HG02588 (cell line): Measurements from ENCODE around the gene CYB561D2.
A peak's percentile ranks its signal among the peaks of the same experiment; 100 is the strongest.

Experiments used
- ATAC-seq: cut with Tn5 transposase; IDR thresholded peaks from one replicate; pipeline ENCODE4 v1.9.1; 2021; ENCODE audit warnings: mild to moderate bottlenecking, moderate library complexity; ENCODE audit not compliant: unreplicated experiment

Gene CYB561D2

DNA sequence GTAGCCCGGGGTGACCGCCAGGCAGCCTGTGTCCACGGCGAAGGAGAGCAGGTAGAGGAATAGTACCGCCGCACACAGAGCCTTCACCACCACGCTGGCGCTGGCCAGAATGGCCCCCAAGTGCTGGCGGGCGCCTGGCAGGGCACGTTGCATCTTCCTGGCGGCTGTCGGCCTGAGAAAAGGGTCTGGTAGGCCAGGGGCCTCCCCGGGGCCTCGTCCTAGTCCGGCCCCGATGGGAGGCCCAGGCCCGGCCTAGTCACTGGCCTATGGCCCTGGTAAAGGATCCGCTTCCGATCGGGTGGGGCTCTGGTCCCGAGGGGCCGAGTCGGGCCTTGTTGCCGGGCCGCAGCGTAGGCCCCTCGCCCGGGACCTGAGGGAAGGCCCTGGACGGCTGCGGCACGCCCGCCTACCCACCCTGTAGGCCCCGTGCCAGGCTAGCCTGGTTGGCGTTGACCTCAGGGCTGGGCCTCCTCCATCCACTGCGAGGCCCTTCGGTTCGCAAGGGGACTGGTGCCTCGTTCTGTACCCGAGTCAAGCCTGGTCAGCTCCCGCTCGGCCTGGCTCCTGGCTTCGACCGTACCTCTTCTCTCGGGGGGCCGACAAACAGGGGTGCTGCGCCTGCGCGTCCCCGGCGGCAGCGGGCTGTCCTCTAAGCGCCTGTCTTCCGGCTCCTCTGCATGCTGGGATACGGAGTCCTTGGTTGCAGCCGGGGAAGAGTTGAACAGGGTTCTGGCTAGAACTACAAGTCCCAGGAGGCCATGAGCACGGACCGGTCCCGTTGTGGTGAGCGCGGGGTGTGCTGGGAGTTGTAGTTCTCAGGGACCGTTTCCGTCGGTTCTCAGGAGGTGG, 8.5 kb downstream of the CYB561D2 start, which contains the start of gene TMEM115:
Gene TMEM115, minus strand, starts transcription at position 611 of the 849 bp plus-strand sequence. Its CDS starts 458 bp downstream, at position 153.
- ATAC-seq = peak; percentile 95

- ATAC-seq = peak; percentile 14
These were observed 9.1 kb downstream of the CYB561D2 start for GRCh38 chr3:50359760-50360110.

- ATAC-seq = peak; percentile 3
These were observed 14.0 kb downstream of the CYB561D2 start for GRCh38 chr3:50364573-50365079.

DNA sequence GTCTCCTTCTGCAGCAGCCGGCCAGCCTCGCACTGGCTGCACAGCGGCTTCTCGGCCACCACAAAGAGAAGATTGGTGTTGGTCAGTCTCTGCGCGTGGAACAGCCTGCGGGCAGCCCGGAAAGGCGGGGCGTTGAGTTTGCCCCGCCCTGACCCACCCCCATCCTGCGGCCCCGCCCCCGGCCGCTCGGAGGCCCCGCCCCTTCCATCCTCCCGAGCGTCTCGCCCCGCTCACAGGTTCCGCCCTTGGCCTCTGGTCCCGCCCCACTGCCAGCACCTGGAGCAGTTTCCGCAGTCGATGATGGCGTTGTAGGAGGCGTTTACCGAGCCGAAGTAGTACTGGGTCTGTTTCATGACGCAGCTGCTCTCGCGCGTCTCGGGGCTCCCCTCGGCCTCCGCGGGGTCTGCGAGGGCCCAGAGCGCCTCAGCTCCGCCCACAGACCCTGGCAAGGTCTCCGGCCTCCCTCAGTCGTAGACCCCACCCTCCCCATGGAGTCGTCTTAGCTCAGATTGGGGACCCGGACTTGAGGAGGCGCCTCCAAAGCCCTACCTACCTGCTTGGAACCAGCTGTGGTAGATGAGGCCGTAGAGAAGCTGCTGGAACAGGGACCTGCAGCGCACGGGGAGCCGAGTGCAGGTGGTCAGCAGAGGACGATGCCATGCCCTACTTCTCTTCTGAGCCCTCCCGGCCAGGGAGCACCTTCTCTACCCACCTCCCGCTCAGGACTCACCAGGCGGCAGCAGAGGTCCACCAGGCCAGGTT, 14.6 kb downstream of the CYB561D2 start:
- ATAC-seq = peak; percentile 80

GRCh38 chr3:50365842-50366220, 15.2 kb downstream of the CYB561D2 start:
- no peak for ATAC-seq

DNA sequence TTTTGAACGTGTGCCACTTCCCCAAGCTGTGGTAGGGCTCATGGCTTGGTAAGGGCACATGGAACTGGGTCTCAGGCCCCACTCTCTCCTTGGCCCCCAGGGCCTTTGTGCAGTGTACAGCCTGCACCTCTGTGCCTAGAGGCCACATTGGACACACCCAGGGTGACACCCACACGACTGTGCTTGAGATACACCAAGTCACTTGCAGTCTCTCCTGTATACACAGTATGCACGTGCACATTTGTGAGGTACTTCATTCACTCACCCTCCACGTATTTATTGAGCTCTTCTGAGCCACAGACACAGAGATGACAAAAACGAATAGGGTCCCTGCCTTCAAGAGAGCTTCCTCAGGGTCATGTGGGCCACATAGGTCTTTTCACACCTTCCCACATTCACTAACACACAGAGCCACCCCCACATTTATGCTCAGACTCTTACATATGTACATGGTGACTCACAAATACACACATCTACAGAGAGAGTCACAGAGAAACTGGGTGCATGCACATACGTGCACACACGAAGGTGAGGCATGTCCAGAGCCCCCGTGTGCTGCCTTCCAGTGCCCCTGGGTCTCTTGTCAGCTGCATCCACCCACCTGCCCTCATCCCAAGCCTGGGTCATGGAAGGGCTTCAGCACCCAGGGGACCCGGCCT, 18.5 kb downstream of the CYB561D2 start:
- no peak for ATAC-seq

DNA sequence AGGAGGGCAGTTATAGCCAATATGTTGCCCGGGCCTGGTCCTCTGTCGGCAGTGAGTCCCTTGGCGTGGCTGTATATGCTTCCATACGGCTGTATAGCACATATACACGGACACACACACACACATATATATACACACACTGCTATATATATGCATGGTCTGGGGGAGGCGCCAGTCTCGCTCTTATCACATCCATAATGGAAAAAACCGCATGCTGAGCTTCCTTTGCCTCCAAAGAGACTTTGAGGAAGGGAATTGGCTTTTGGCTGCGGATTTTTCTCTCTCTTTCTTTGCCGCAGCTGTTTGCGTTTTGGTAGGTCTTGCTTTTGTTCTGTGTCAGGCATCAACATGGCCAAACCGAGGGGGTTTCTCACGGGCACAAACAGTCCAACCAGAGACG, 19.9 kb downstream of the CYB561D2 start:
- ATAC-seq = no peak

GRCh38 chr3:50371133-50371685, 20.5 kb downstream of the CYB561D2 start:
- ATAC-seq = no peak

- ATAC-seq = no peak
These were observed 21.7 kb downstream of the CYB561D2 start for GRCh38 chr3:50372349-50372748.

DNA sequence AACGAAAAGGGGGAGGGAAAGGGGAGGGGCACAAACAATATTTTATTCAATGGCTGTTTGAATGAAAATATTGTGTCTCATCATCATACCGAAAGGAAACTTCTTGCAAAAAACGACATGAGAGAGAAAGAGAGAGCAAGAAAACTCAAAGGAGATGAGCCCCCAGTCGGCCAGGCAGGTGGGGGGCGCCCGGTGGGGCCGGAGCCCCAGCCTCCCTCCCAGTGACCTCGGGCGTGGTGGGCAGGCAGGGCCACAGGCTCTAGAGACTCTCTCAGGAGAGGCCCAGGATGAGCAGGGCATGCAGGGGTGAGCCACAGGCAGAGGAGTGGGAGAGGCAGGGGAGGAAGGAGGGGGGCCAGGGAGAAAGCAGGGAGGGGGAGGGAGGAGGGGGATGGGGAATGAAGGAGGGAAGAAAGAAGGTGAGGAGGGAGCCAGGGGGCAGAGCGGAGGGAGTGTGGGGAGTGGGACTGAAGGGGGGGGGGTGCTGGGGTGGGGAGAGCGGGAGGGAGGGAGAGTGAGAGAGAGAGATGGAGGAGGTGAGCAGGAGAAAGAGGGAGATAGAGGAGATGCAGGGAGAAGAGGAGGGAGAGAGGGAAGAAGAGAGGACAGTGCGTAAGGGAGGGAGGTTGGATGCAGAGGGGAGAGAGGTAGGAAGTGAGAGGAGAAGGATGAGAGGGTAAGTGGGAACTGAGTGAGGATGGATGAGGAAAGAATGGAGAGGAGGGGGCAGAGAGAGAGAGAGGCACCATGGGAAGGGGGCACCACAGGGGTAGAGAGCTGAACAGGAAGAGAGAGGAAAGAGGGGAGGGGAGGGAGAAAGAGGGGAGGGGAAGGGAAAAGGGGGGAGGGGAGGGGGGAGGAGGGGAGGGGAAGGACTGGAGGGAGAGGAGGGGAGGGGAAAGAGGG, 22.7 kb downstream of the CYB561D2 start:
- no peak for ATAC-seq

GRCh38 chr3:50374363-50375257, 23.9 kb downstream of the CYB561D2 start:
- no peak for ATAC-seq

DNA sequence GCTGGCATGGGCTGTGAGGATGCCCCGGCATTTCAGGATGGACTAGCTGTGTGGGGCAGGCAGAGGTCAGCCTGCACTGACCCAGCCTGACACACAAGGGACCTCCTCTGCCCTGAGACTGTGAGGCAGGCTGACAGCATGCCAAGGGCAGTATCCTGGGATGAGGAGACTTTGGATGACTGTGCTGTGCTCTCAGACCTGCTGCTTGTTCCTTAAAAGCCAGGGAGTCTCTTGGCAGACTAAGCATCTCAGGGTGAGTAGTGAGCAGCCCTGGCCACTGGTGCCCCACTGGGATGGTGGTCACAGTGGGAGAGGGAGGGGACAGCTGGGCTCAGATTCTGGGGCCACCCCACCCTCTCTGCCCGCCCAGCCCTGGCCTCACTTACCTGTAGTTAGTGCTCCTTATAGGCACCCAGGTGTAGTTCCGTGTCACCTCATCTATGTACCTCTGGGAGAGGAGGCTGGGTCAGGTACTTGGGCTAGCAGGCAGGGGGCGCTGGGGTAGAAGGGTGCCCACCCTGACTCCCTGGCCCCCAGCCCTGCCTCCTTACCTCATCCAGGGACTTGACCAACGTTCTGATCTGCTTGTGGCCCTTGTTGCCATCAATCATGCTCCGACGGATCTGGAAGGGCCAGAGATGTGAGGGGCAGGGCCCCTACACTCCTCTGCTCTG, 24.7 kb downstream of the CYB561D2 start:
- ATAC-seq = no peak

GRCh38 chr3:50378024-50378423, 27.4 kb downstream of the CYB561D2 start:
- ATAC-seq = no peak

- ATAC-seq = no peak
These were observed 28.1 kb downstream of the CYB561D2 start for GRCh38 chr3:50378757-50379156.

DNA sequence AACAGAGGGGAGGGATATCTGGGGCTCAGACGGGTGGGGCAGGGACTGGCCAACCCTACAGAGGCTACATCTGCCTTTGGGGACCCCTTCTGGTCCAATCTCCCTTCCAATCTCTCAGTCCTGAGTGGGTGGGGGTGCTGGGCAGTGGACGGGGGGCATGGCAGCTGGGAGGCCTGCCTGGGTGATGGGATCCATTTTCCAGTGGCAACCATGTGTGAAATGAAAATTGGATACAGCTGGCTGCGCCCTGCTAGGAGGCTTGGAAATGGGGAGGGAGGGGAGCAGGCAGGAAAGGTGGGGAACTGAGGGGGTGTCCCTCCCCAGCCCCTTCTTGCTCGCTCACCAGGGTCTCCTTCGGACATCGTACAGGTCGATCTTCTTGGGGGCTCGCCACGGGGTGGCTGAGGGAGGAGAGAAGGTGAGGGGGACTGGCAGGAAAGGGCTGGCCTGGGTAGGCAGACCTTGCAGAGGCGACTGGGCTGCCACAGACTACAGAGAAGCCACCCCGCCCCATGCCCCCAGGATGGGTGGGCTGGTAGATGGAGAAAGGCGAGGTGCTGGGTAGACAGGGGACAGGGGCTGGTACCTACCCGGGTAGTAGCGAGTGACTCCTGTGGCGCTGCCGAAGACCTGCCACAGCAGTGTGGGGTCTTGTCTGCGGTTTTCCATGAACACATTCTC, 29.9 kb downstream of the CYB561D2 start:
- no peak for ATAC-seq

- ATAC-seq = no peak
These were observed 30.7 kb downstream of the CYB561D2 start for GRCh38 chr3:50381383-50381782.

- ATAC-seq = no peak
These were observed 32.1 kb downstream of the CYB561D2 start for GRCh38 chr3:50382722-50383121.

DNA sequence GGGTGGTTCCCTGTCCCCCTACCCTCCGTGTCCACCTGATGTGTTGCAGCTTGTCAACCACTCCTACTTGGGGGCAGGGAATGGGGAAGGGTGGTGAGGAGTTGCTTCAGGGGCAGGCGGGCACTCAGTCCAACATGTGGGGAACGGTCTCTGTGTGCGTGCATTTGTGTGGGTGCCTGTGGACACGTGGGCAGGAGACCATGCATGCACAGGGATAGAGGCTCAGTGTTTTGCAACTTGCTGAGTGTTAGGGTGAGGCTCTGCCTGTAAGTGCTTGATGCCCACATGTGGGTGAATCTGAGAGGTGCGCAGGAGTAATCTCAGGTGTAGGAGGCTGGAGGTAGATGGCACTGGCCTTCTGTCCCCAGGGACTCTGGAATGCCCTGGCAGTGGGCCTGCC, 33.1 kb downstream of the CYB561D2 start:
- no peak for ATAC-seq
